Temporal lobe (tissue), 2 donors: ENCODE measurements around the gene NPHS1. TPM values are rescaled to one million over a fixed set of nuclear protein-coding genes. Genes with fewer than 3 reads are reported as not detected.

Experiments
- small RNA-seq: library from RNA; depleted of rRNA; stranded (forward); fragments of <200 nt; gene quantifications from one replicate; pipeline ENCODE3, GENCODE V24; 2014; ENCODE audit warnings: low replicate concordance
- total RNA-seq: library from RNA; depleted of rRNA; stranded (reverse); fragments of >200 nt; gene quantifications from one replicate; pipeline ENCODE4 v1.2.3, GENCODE V29; 2014

The NPHS1 gene
- total RNA-seq, 1 donor from 2014 or later = 0.25 TPM

Small RNA genes lying within 50 kb of the gene (small RNA-seq; reads per million reads assigned to genes)
- not detected for gene RN7SL402P

Other genes with a start within 250 kb of the NPHS1 start
- gene HAUS5, start 239.8 kb downstream of the NPHS1 start, total RNA-seq = 3.4 TPM
- 18.4 TPM for gene RBM42, start 223.5 kb downstream of the NPHS1 start, total RNA-seq
- not detected for gene ETV2, start 210.8 kb downstream of the NPHS1 start, total RNA-seq
- 102 TPM for gene COX6B1, start 204.2 kb downstream of the NPHS1 start, total RNA-seq
- gene UPK1A, start 186.0 kb downstream of the NPHS1 start, total RNA-seq = not detected
- gene ZBTB32, start 147.9 kb downstream of the NPHS1 start, total RNA-seq = not detected
- gene KMT2B, start 134.5 kb downstream of the NPHS1 start, total RNA-seq = 11.6 TPM
- gene IGFLR1, start 110.1 kb downstream of the NPHS1 start, total RNA-seq = 0.49 TPM
- 3.4 TPM for gene U2AF1L4, start 107.1 kb downstream of the NPHS1 start, total RNA-seq
- 9.8 TPM for gene PSENEN, start 106.9 kb downstream of the NPHS1 start, total RNA-seq
- gene LIN37, start 103.9 kb downstream of the NPHS1 start, total RNA-seq = 5.7 TPM
- 0.25 TPM for gene HSPB6, start 95.5 kb downstream of the NPHS1 start, total RNA-seq
- 1.2 TPM for gene PROSER3, start 94.3 kb downstream of the NPHS1 start, total RNA-seq
- 138 TPM for gene ARHGAP33, start 76.9 kb downstream of the NPHS1 start, total RNA-seq
- not detected for gene PRODH2, start 39.7 kb downstream of the NPHS1 start, total RNA-seq
- 0.74 TPM for gene KIRREL2, start 4.4 kb upstream of the NPHS1 start, total RNA-seq
- 162 TPM for gene APLP1, start 16.1 kb upstream of the NPHS1 start, total RNA-seq
- gene NFKBID, start 48.0 kb upstream of the NPHS1 start, total RNA-seq = 2.0 TPM
- not detected for gene HCST, start 50.0 kb upstream of the NPHS1 start, total RNA-seq
- gene TYROBP, start 55.8 kb upstream of the NPHS1 start, total RNA-seq = 2.5 TPM
- 8.4 TPM for gene LRFN3, start 83.9 kb upstream of the NPHS1 start, total RNA-seq
- 9.8 TPM for gene SDHAF1, start 142.7 kb upstream of the NPHS1 start, total RNA-seq
- gene SYNE4, start 156.3 kb upstream of the NPHS1 start, total RNA-seq = under 0.01 TPM
- gene ALKBH6, start 161.7 kb upstream of the NPHS1 start, total RNA-seq = 7.4 TPM
- 49.4 TPM for gene CLIP3, start 180.4 kb upstream of the NPHS1 start, total RNA-seq
- 2.2 TPM for gene THAP8, start 201.8 kb upstream of the NPHS1 start, total RNA-seq
- 0.98 TPM for gene WDR62, start 202.4 kb upstream of the NPHS1 start, total RNA-seq